H9 (cell line): Measurements from ENCODE around the gene PI16. TPM values are rescaled to one million over a fixed set of nuclear protein-coding genes. Genes with fewer than 3 reads are reported as not detected.

Experiments used
- DNase-seq: peaks from one replicate; pipeline ENCODE4 v3.0.0-alpha.2; 2017
- H2AFZ ChIP-seq: one replicate; pipeline ENCODE4 v1.6.1; 2013; ENCODE audit warnings: mild to moderate bottlenecking, low read length, control low read depth, moderate library complexity
- H2AK5ac ChIP-seq: 2 replicates; pipeline ENCODE4 v1.6.1; 2013; ENCODE audit warnings: low read length, control low read depth, mixed read lengths; ENCODE audit not compliant: insufficient read length
- H2BK120ac ChIP-seq: one replicate; pipeline ENCODE4 v1.6.1; 2013; ENCODE audit warnings: low read depth, mild to moderate bottlenecking, low read length, control low read depth, inconsistent platforms; ENCODE audit not compliant: poor library complexity, severe bottlenecking
- H2BK12ac ChIP-seq: 2 replicates; pipeline ENCODE4 v1.6.1; 2013; ENCODE audit warnings: low read length, control low read depth, mixed read lengths, low read depth; ENCODE audit not compliant: insufficient read length
- H2BK15ac ChIP-seq: 2 replicates; pipeline ENCODE4 v1.6.1; 2013; ENCODE audit warnings: low read depth, low read length, control low read depth
- H2BK20ac ChIP-seq: one replicate; pipeline ENCODE4 v1.6.1; 2013; ENCODE audit warnings: low read depth, mild to moderate bottlenecking, low read length, control low read depth, inconsistent platforms; ENCODE audit not compliant: poor library complexity, severe bottlenecking
- H2BK5ac ChIP-seq: 2 replicates; pipeline ENCODE4 v1.6.1; 2013; ENCODE audit warnings: low read length, control low read depth, mixed read lengths; ENCODE audit not compliant: insufficient read length
- H3K14ac ChIP-seq: 2 replicates; pipeline ENCODE4 v1.6.1; 2013; ENCODE audit warnings: low read length, control low read depth; ENCODE audit not compliant: insufficient read depth
- H3K18ac ChIP-seq: 2 replicates; pipeline ENCODE4 v1.6.1; 2013; ENCODE audit warnings: low read depth, mild to moderate bottlenecking, mixed read lengths, low read length, control low read depth; ENCODE audit not compliant: insufficient read length
- H3K23ac ChIP-seq: 2 replicates; pipeline ENCODE4 v1.6.1; 2013; ENCODE audit warnings: low read length, control low read depth, mixed read lengths, low read depth; ENCODE audit not compliant: insufficient read length
- H3K23me2 ChIP-seq: 2 replicates; pipeline ENCODE4 v1.6.1; 2013; ENCODE audit warnings: low read depth, mild to moderate bottlenecking, mixed read lengths, low read length, control low read depth; ENCODE audit not compliant: insufficient read length, poor library complexity, severe bottlenecking
- H3K27ac ChIP-seq: 2 replicates; pipeline ENCODE4 v1.5.1; 2013; ENCODE audit warnings: low read length, control low read depth, mixed read lengths, low read depth; ENCODE audit not compliant: insufficient read length
- H3K27me3 ChIP-seq: 2 replicates; pipeline ENCODE4 v1.6.1; 2013; ENCODE audit warnings: low read length, control low read depth, inconsistent platforms; ENCODE audit not compliant: insufficient read depth
- H3K4ac ChIP-seq: 2 replicates; pipeline ENCODE4 v1.6.1; 2013; ENCODE audit warnings: low read depth, mild to moderate bottlenecking, control low read depth, inconsistent platforms, low read length, moderate library complexity
- H3K4me1 ChIP-seq: 2 replicates; pipeline ENCODE4 v1.6.1; 2013; ENCODE audit warnings: low read length, control low read depth, inconsistent platforms; ENCODE audit not compliant: insufficient read depth
- H3K4me2 ChIP-seq: 2 replicates; pipeline ENCODE4 v1.6.1; 2013; ENCODE audit warnings: low read length, control low read depth, mixed read lengths; ENCODE audit not compliant: insufficient read length, insufficient read depth
- H3K56ac ChIP-seq: 2 replicates; pipeline ENCODE4 v1.6.1; 2013; ENCODE audit warnings: low read depth, mild to moderate bottlenecking, mixed read lengths, low read length, control low read depth; ENCODE audit not compliant: insufficient read length
- H3K79me1 ChIP-seq: 2 replicates; pipeline ENCODE4 v1.6.1; 2013; ENCODE audit warnings: low read depth, mild to moderate bottlenecking, moderate library complexity, low read length, control low read depth, inconsistent platforms; ENCODE audit not compliant: insufficient read depth, poor library complexity, severe bottlenecking
- H3K79me2 ChIP-seq: 2 replicates; pipeline ENCODE4 v1.6.1; 2013; ENCODE audit warnings: low read length, control low read depth, inconsistent platforms; ENCODE audit not compliant: insufficient read depth
- H3K9ac ChIP-seq: 2 replicates; pipeline ENCODE4 v1.6.1; 2013; ENCODE audit warnings: low read length, control low read depth, mixed read lengths; ENCODE audit not compliant: insufficient read length; ENCODE audit errors: extremely low read depth
- H3K9me3 ChIP-seq: one replicate; pipeline ENCODE4 v1.6.1; 2013; ENCODE audit warnings: low read depth, low read length, inconsistent platforms; ENCODE audit not compliant: control insufficient read depth
- H3T11ph ChIP-seq: one replicate; pipeline ENCODE4 v1.6.1; 2013; ENCODE audit warnings: mild to moderate bottlenecking, low read length, control low read depth, inconsistent platforms
- H4K20me1 ChIP-seq: one replicate; pipeline ENCODE4 v1.6.1; 2013; ENCODE audit not compliant: control insufficient read depth, insufficient read length, insufficient read depth
- H4K5ac ChIP-seq: 2 replicates; pipeline ENCODE4 v1.6.1; 2013; ENCODE audit warnings: low read depth, mild to moderate bottlenecking, mixed read lengths, low read length, control low read depth; ENCODE audit not compliant: insufficient read length
- H4K8ac ChIP-seq: replicated peaks from 2 replicates; pipeline ENCODE4 v1.6.1; 2013; ENCODE audit warnings: low read length, control low read depth, mixed read lengths, low read depth; ENCODE audit not compliant: insufficient read length
- H4K91ac ChIP-seq: 2 replicates; pipeline ENCODE4 v1.6.1; 2013; ENCODE audit warnings: low read depth, mild to moderate bottlenecking, moderate library complexity, mixed read lengths, low read length, control low read depth; ENCODE audit not compliant: insufficient read length
- H3K27ac Mint-ChIP-seq, 3 experiments: 2 replicates in 2 of 3; 3 replicates in 1 of 3; pipeline ENCODE4 v1.8.0; 2020 to 2021; ENCODE audit warnings: mixed read lengths in 3 of 3, mild to moderate bottlenecking in 1 of 3, moderate library complexity in 1 of 3
- H3K27me3 Mint-ChIP-seq: 2 replicates; pipeline ENCODE4 v1.8.0; 2021; ENCODE audit warnings: low read depth, mild to moderate bottlenecking, moderate library complexity, mixed read lengths
- H3K36me3 Mint-ChIP-seq, 3 experiments: 2 replicates in 2 of 3; 3 replicates in 1 of 3; pipeline ENCODE4 v1.8.0; 2020 to 2021; ENCODE audit warnings: low read depth in 3 of 3, mixed read lengths in 3 of 3; ENCODE audit not compliant: insufficient read depth in 1 of 3
- H3K4me1 Mint-ChIP-seq, 2 experiments: 2 replicates each; pipeline ENCODE4 v1.8.0; 2020; ENCODE audit warnings: mixed read lengths in 2 of 2
- H3K4me3 Mint-ChIP-seq, 2 experiments: 2 replicates in 1 of 2; 3 replicates in 1 of 2; pipeline ENCODE4 v1.8.0; 2020 to 2021; ENCODE audit warnings: mild to moderate bottlenecking in 2 of 2, mixed read lengths in 2 of 2, moderate library complexity in 1 of 2
- H3K9me3 Mint-ChIP-seq, 2 experiments: 2 replicates in 1 of 2; 3 replicates in 1 of 2; pipeline ENCODE4 v1.8.0; 2020; ENCODE audit warnings: mild to moderate bottlenecking in 2 of 2, mixed read lengths in 2 of 2, moderate library complexity in 1 of 2
- CTCF ChIP-seq: fragments of 200-600 bp; sonication (generic); conservative IDR thresholded peaks from 3 replicates; pipeline ENCODE4 v1.8.0; 2021; ENCODE audit warnings: antibody characterized with exemption, mild to moderate bottlenecking
- total RNA-seq: library from RNA; stranded (reverse); gene quantifications from 2 replicates; pipeline ENCODE4 v1.2.1, GENCODE V29; 2021

The PI16 gene
- total RNA-seq, 1 experiment from 2014 or later, result not detected

DNA sequence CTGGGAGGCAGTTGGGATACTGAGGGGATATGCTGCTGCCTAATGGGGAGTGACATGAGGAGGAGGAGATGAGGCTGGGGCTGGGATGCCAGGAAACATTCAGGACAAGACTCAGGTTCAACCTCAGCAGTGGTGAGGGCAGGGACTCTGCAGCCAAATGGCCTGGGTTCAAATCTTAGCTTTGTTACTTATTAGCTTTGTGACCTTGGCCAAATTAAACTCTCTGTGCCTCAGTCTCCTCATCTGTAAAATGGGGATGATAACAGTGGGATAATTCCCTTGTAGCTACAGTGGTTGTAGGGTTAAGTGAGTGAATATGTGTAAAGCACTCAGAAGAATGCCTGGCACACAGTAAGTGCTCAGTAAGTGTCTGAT, 1.9 kb downstream of the PI16 start:
- H2BK5ac ChIP-seq, result no peak overlapping the region
- H3K9ac ChIP-seq, result no peak overlapping the region
- Mint-ChIP-seq H3K27me3 (no peaks in the 10 kb centered on the region), H3K36me3 (no peaks in the 10 kb centered on the region), H3K4me3 (no peak overlapping the region), H3K9me3 (no peaks in the 10 kb centered on the region), H3K4me1 (peaks cover 9 to 10% of the 10 kb centered on the region in 2 experiments; a peak in 3 of 4 replicates), H3K27ac (no peak overlapping the region; a peak in 1 of 7 replicates)
- H3K79me1 ChIP-seq, result no peaks in the 10 kb centered on the region
- H3T11ph ChIP-seq, result no peak overlapping the region
- no peak overlapping the region for H3K4me2 ChIP-seq
- no peak overlapping the region for H3K4ac ChIP-seq
- no peak overlapping the region for H2AK5ac ChIP-seq
- no peak overlapping the region for H3K27ac ChIP-seq
- no peak overlapping the region for H2BK12ac ChIP-seq
- no peak overlapping the region for H4K5ac ChIP-seq
- no peak for TF ChIP-seq CTCF
- no peaks in the 10 kb centered on the region for H3K23me2 ChIP-seq
- no peak overlapping the region for H2BK20ac ChIP-seq
- H3K23ac ChIP-seq, result no peak overlapping the region
- no peaks in the 10 kb centered on the region for H3K27me3 ChIP-seq
- no peak overlapping the region for H4K91ac ChIP-seq
- DNase-seq, result no peak
- H3K9me3 ChIP-seq, result no peaks in the 10 kb centered on the region
- no peaks in the 10 kb centered on the region for H3K79me2 ChIP-seq
- no peak overlapping the region for H2AFZ ChIP-seq
- H2BK120ac ChIP-seq, result no peak overlapping the region
- H3K14ac ChIP-seq, result no peak overlapping the region
- no peaks in the 10 kb centered on the region for H4K20me1 ChIP-seq
- no peak overlapping the region for H3K56ac ChIP-seq
- H3K18ac ChIP-seq, result no peak overlapping the region
- no peak overlapping the region for H4K8ac ChIP-seq
- H2BK15ac ChIP-seq, result no peak overlapping the region
- no peaks in the 10 kb centered on the region for H3K4me1 ChIP-seq
